CD4-positive, alpha-beta T cell treated with Interleukin-4 for 4 hours (primary cell): ENCODE results near the gene PPOX.

Experiments used
- DNase-seq: peaks from one replicate; pipeline ENCODE4 v3.0.0-alpha.2; 2020

Gene PPOX

GRCh38 chr1:161198897-161199431 is 32.7 kb downstream of the PPOX start, which contains the start of gene ADAMTS4:
Gene ADAMTS4, minus strand, starts transcription at chr1:161199054. Its CDS starts 427 bp downstream, at chr1:161198627.
- no peak for DNase-seq

GRCh38 chr1:161199506-161200139 is 33.4 kb downstream of the PPOX start:
- no peak for DNase-seq

GRCh38 chr1:161200421-161200991 is 34.3 kb downstream of the PPOX start:
- no peak for DNase-seq

- DNase-seq = no peak
Measured at GRCh38 chr1:161200992-161201835, 35.0 kb downstream of the PPOX start.

- DNase-seq = peak; percentile 98
Measured at GRCh38 chr1:161201836-161202712, 35.8 kb downstream of the PPOX start, which contains the start of gene NDUFS2. Gene NDUFS2, plus strand, starts transcription at chr1:161202367. Its CDS starts 19 bp downstream, at chr1:161202386.

GRCh38 chr1:161206411-161207140 is 40.4 kb downstream of the PPOX start:
- no peak for DNase-seq

- DNase-seq = no peak
Measured at GRCh38 chr1:161207173-161207572, 40.9 kb downstream of the PPOX start.

- peak; percentile 65 for DNase-seq
Measured at GRCh38 chr1:161209790-161210409, 43.7 kb downstream of the PPOX start.

- DNase-seq = no peak
Measured at GRCh38 chr1:161214369-161214768, 48.1 kb downstream of the PPOX start.

- DNase-seq = no peak
Measured at GRCh38 chr1:161215076-161215475, 48.9 kb downstream of the PPOX start, which contains the start of gene FCER1G. Gene FCER1G, plus strand, starts transcription at chr1:161215295. Its CDS starts 27 bp downstream, at chr1:161215322.

- DNase-seq = no peak
Measured at GRCh38 chr1:161216945-161217712, 50.9 kb downstream of the PPOX start.

- DNase-seq = no peak
Measured at GRCh38 chr1:161217831-161218230, 51.6 kb downstream of the PPOX start.

GRCh38 chr1:161218301-161219077 is 52.3 kb downstream of the PPOX start:
- DNase-seq = no peak

GRCh38 chr1:161219078-161219892 is 53.1 kb downstream of the PPOX start:
- no peak for DNase-seq

GRCh38 chr1:161220002-161220401 is 53.8 kb downstream of the PPOX start:
- DNase-seq = no peak
